SU-DHL-6 (cell line): ENCODE measurements around the gene MYH15.

Experiments used
- EZH2phosphoT487 ChIP-seq: fragments of 200-600 bp; sonication (generic), shearing (Covaris generic); conservative IDR thresholded peaks from 2 replicates; pipeline ENCODE4 v1.6.1; 2018; ENCODE audit warnings: mild to moderate bottlenecking, antibody characterized with exemption, low read length, moderate library complexity, mixed read lengths
- TF ChIP-seq, protein P1 (sequence below): fragments of 200-600 bp; sonication (generic); IDR thresholded peaks from one replicate; pipeline ENCODE4 v1.5.1; 2017; ENCODE audit warnings: antibody characterized with exemption, mild to moderate bottlenecking, low read length, moderate library complexity; ENCODE audit not compliant: insufficient read depth, poor library complexity, severe bottlenecking

DNA sequence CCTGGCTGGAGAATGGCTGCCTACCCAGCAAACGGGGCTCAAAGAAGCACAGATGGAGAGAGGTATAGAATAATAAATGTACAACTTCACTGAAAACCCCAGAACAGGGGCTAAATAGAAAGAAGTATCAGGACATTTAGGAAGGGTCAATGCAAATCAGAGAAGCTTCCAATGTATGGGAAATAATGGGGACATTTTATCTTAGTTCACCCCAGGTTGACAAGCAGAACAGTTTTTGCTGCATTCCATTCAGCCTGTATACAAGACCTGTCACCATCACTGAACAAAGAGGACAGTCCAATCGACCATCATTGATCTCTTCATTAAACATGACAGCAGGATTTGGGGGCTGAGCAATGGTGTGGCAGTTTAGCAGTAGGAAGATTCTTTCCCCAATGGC lies 68.1 kb downstream of the MYH15 start:
- TF ChIP-seq, protein P1, sequence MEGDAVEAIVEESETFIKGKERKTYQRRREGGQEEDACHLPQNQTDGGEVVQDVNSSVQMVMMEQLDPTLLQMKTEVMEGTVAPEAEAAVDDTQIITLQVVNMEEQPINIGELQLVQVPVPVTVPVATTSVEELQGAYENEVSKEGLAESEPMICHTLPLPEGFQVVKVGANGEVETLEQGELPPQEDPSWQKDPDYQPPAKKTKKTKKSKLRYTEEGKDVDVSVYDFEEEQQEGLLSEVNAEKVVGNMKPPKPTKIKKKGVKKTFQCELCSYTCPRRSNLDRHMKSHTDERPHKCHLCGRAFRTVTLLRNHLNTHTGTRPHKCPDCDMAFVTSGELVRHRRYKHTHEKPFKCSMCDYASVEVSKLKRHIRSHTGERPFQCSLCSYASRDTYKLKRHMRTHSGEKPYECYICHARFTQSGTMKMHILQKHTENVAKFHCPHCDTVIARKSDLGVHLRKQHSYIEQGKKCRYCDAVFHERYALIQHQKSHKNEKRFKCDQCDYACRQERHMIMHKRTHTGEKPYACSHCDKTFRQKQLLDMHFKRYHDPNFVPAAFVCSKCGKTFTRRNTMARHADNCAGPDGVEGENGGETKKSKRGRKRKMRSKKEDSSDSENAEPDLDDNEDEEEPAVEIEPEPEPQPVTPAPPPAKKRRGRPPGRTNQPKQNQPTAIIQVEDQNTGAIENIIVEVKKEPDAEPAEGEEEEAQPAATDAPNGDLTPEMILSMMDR: no peak
- TF ChIP-seq EZH2phosphoT487: no peak
